Neutrophil (primary cell): ENCODE results near the gene PAM.

Source experiments
- H3K27ac ChIP-seq: fragments of 200-600 bp; sonication (generic); 2 replicates; pipeline ENCODE4 v1.5.1; 2016; ENCODE audit warnings: mild to moderate bottlenecking, moderate library complexity
- H3K27me3 ChIP-seq: fragments of 200-600 bp; sonication (generic); 2 replicates; pipeline ENCODE4 v1.6.0; 2016; ENCODE audit warnings: mild to moderate bottlenecking
- H3K36me3 ChIP-seq: fragments of 200-600 bp; sonication (generic); 2 replicates; pipeline ENCODE4 v1.5.1; 2017
- H3K4me1 ChIP-seq, 2 experiments: fragments of 200-600 bp in 1 of 2; sonication (generic) in 1 of 2; 1 replicate in 1 of 2; 2 replicates in 1 of 2; pipeline versions ENCODE4 v1.5.1 to v1.6.1; 2013 to 2016; ENCODE audit warnings: low read depth in 1 of 2, low read length in 1 of 2, mild to moderate bottlenecking in 1 of 2, moderate library complexity in 1 of 2; ENCODE audit not compliant: control insufficient read depth in 1 of 2, insufficient read depth in 1 of 2
- H3K4me3 ChIP-seq, 2 experiments: fragments of 200-600 bp in 1 of 2; sonication (generic) in 1 of 2; 1 replicate in 1 of 2; 2 replicates in 1 of 2; pipeline ENCODE4 v1.5.1; 2013 to 2016; ENCODE audit warnings: low read depth in 1 of 2, low read length in 1 of 2, mild to moderate bottlenecking in 1 of 2, moderate library complexity in 1 of 2
- H3K9me3 ChIP-seq: fragments of 200-600 bp; sonication (generic); 2 replicates; pipeline ENCODE4 v1.5.1; 2016
- TF ChIP-seq, protein P1 (sequence below): fragments of 200-600 bp; sonication (generic); IDR thresholded peaks from 2 replicates; pipeline ENCODE4 v1.5.1; 2016; ENCODE audit warnings: antibody characterized with exemption

The PAM gene

DNA sequence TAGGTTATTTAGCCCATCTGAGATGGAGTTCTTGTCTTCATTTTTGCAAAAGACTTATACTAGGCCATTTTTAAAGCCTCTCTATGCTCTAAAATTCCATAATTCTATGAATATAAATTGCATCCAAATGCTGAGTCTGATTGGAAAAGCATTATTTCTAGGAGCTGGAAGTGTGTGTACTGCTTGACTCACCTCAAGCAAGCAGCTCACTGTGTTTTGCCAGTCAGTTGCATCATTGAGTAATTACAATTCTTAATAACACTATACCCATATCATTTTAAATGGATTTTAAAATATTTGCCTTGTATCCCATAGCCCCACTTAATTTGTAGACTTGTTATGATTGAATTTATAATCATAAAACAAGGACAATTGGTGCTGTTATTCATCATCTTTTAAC is 161.0 kb downstream of the PAM start:
- H3K27me3 ChIP-seq, result no peaks in the 10 kb centered on the region
- no peaks in the 10 kb centered on the region for H3K9me3 ChIP-seq
- H3K4me3 ChIP-seq, result no peak overlapping the region
- TF ChIP-seq, protein P1, sequence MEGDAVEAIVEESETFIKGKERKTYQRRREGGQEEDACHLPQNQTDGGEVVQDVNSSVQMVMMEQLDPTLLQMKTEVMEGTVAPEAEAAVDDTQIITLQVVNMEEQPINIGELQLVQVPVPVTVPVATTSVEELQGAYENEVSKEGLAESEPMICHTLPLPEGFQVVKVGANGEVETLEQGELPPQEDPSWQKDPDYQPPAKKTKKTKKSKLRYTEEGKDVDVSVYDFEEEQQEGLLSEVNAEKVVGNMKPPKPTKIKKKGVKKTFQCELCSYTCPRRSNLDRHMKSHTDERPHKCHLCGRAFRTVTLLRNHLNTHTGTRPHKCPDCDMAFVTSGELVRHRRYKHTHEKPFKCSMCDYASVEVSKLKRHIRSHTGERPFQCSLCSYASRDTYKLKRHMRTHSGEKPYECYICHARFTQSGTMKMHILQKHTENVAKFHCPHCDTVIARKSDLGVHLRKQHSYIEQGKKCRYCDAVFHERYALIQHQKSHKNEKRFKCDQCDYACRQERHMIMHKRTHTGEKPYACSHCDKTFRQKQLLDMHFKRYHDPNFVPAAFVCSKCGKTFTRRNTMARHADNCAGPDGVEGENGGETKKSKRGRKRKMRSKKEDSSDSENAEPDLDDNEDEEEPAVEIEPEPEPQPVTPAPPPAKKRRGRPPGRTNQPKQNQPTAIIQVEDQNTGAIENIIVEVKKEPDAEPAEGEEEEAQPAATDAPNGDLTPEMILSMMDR, result no peak
- H3K36me3 ChIP-seq, result peaks cover 15% of the 10 kb centered on the region
- no peak overlapping the region for H3K27ac ChIP-seq
- H3K4me1 ChIP-seq, result no peaks in the 10 kb centered on the region

DNA sequence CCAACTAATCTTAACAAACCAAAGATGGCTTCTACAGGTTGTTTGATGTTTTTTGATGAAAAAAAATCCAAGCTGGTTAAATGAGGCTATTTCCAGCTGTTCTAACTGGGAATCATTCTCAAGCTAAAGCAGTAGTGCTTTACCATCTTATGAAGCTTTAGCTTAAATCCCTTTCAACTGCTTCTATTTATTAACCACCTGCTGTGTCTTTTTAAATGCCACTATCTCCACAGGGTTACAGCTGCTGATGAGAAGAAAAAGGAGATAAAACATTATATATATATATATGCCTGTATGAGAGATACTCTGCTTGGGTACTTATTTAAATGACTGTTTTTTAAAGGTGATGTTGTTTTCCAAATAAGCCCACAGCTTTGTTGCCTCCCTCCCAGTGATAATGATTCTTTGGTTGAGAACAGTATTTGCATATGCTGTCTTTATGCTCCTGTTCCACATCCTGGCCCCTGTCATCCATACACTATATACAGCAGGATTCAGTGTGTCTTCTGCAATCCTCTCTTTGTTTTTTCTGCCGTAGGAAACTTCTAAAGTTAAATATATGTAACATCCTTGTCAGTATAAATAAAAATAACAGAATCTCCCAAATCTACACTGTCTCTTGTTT is 164.0 kb downstream of the PAM start:
- H3K27me3 ChIP-seq, result no peaks in the 10 kb centered on the region
- H3K4me1 ChIP-seq, result no peaks in the 10 kb centered on the region
- no peak overlapping the region for H3K27ac ChIP-seq
- H3K9me3 ChIP-seq, result no peaks in the 10 kb centered on the region
- peaks cover 12% of the 10 kb centered on the region for H3K36me3 ChIP-seq
- no peak overlapping the region for H3K4me3 ChIP-seq
- TF ChIP-seq, protein P1, result no peak

GRCh38 chr5:102920762-102921161 is 165.7 kb downstream of the PAM start:
- Histone ChIP-seq H3K9me3 (no peaks in the 10 kb centered on the region), H3K4me3 (no peak overlapping the region), H3K27ac (no peak overlapping the region), H3K36me3 (peaks cover 10% of the 10 kb centered on the region), H3K27me3 (no peaks in the 10 kb centered on the region), H3K4me1 (no peaks in the 10 kb centered on the region)
- TF ChIP-seq, protein P1, result no peak

- TF ChIP-seq, protein P1, result no peak
- no peak overlapping the region for H3K4me3 ChIP-seq
These were observed 166.4 kb downstream of the PAM start for GRCh38 chr5:102921341-102922044.

DNA sequence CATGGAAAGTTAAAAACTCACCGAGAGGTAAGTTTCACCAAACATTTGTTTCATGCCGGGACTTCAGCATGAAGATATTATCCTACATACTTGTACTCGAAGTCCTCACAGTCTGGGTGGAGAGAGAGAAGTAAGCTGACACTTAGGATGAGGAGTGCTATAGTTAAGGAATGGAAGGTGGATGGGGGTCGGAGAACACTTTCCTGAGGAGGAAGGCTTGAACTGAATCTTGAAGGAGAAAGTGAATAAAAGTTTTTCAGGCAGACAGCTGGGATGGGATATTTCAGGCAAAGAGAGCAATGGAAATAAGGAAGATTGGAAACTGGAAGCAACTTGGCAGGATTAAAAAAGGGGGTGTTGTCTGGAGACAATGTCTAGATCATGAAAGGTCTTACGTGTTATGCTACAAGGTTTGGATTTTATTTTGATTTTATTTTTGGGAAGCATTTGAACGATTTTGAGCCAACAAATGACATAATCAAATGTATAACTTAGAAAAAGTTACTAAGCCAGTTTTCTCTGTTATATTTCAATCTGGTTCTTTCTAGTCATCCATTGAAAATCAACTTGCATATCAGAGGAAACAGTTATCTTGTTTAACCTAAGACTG is 167.1 kb downstream of the PAM start:
- H3K4me3 ChIP-seq, result no peak overlapping the region
- peaks cover 22% of the 10 kb centered on the region for H3K36me3 ChIP-seq
- no peaks in the 10 kb centered on the region for H3K27me3 ChIP-seq
- TF ChIP-seq, protein P1, result no peak
- H3K27ac ChIP-seq, result no peak overlapping the region
- H3K9me3 ChIP-seq, result no peaks in the 10 kb centered on the region
- H3K4me1 ChIP-seq, result no peaks in the 10 kb centered on the region

More at GRCh38 chr5:102921341-102922044, 166.4 kb downstream of the PAM start:
- Histone ChIP-seq H3K27ac (no peak overlapping the region), H3K9me3 (no peaks in the 10 kb centered on the region), H3K27me3 (no peaks in the 10 kb centered on the region), H3K36me3 (peaks cover 14% of the 10 kb centered on the region), H3K4me1 (no peaks in the 10 kb centered on the region)
